M059J (cell line): ENCODE results near the gene SNX3. TPM values are rescaled to one million over a fixed set of nuclear protein-coding genes. Genes with fewer than 3 reads are reported as not detected.

Source experiments
- total RNA-seq: library from RNA; depleted of rRNA; stranded (reverse); fragments of >200 nt; shearing (Covaris generic); gene quantifications from 2 replicates; pipeline ENCODE4 v1.2.3, GENCODE V29; 2014; rRNA removed

SNX3 gene
- total RNA-seq, 1 experiment from 2014 or later = 371 TPM

Other genes with a start within 250 kb of the SNX3 start
- gene OSTM1, start 186.3 kb downstream of the SNX3 start, total RNA-seq = 64.2 and 78.8 TPM in 2 replicates
- gene NR2E1, start 95.0 kb downstream of the SNX3 start, total RNA-seq = 0.37 and 1.2 TPM in 2 replicates
- 8.9 and 12.4 TPM in 2 replicates for gene AFG1L, start 34.0 kb upstream of the SNX3 start, total RNA-seq